Upper lobe of right lung (tissue), 1 donor: ENCODE results near the gene ZKSCAN4. TPM values are rescaled to one million over a fixed set of nuclear protein-coding genes. Genes with fewer than 3 reads are reported as not detected.

Experiments
- ATAC-seq: fragments of 200-7000 bp; cut with Tn5 transposase; one replicate; pipeline ENCODE4 v1.9.1; 2020; ENCODE audit warnings: mild to moderate bottlenecking, moderate library complexity
- DNase-seq: peaks from one replicate; pipeline ENCODE4 v3.0.0-alpha.2; 2020
- H3K27ac ChIP-seq: fragments of 200-600 bp; one replicate; pipeline ENCODE4 v1.8.0; 2022
- H3K27me3 ChIP-seq: fragments of 200-600 bp; one replicate; pipeline ENCODE4 v1.8.0; 2022; ENCODE audit warnings: mild to moderate bottlenecking
- H3K36me3 ChIP-seq: fragments of 200-600 bp; one replicate; pipeline ENCODE4 v1.8.0; 2022
- H3K4me1 ChIP-seq: fragments of 200-600 bp; one replicate; pipeline ENCODE4 v1.8.0; 2022
- H3K4me3 ChIP-seq: fragments of 200-600 bp; one replicate; pipeline ENCODE4 v1.8.0; 2022; ENCODE audit warnings: mild to moderate bottlenecking
- H3K9me3 ChIP-seq: fragments of 200-600 bp; one replicate; pipeline ENCODE4 v1.8.0; 2022
- intact Hi-C: fragments of 100-400 bp; cut with DNase I; formaldehyde crosslinking; loops from one replicate; pipeline ENCODE4 v1.11.0; 2022
- total RNA-seq: library from RNA; stranded (reverse); fragmentation: NEBNext Ultra II Directional; extraction: Animal tissue kit (Norgen Biotek cat#: 25700); gene quantifications from one replicate; pipeline ENCODE4 v1.2.1, GENCODE V29; 2021
- TF ChIP-seq, protein P1 (sequence below): fragments of 200-600 bp; IDR thresholded peaks from one replicate; pipeline ENCODE4 v1.8.0; 2022; ENCODE audit warnings: antibody characterized with exemption
- donor health status: DM: no; HTN: yes; CAD: no; lungs with severe emphysema.

Gene ZKSCAN4
- total RNA-seq, 1 donor from 2014 or later, result 4.5 TPM

- Histone ChIP-seq H3K9me3 (no peaks in the 10 kb centered on the region), H3K27me3 (no peaks in the 10 kb centered on the region), H3K27ac (no peak overlapping the region), H3K4me3 (no peak overlapping the region), H3K4me1 (no peaks in the 10 kb centered on the region), H3K36me3 (peaks cover 44% of the 10 kb centered on the region)
- TF ChIP-seq, protein P1, sequence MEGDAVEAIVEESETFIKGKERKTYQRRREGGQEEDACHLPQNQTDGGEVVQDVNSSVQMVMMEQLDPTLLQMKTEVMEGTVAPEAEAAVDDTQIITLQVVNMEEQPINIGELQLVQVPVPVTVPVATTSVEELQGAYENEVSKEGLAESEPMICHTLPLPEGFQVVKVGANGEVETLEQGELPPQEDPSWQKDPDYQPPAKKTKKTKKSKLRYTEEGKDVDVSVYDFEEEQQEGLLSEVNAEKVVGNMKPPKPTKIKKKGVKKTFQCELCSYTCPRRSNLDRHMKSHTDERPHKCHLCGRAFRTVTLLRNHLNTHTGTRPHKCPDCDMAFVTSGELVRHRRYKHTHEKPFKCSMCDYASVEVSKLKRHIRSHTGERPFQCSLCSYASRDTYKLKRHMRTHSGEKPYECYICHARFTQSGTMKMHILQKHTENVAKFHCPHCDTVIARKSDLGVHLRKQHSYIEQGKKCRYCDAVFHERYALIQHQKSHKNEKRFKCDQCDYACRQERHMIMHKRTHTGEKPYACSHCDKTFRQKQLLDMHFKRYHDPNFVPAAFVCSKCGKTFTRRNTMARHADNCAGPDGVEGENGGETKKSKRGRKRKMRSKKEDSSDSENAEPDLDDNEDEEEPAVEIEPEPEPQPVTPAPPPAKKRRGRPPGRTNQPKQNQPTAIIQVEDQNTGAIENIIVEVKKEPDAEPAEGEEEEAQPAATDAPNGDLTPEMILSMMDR, result no peak
- ATAC-seq (no peak), DNase-seq (no peak)
- intact Hi-C loops, result no loop called here
Observed at GRCh38 chr6:28235912-28236452, 16.1 kb downstream of the ZKSCAN4 start.

DNA sequence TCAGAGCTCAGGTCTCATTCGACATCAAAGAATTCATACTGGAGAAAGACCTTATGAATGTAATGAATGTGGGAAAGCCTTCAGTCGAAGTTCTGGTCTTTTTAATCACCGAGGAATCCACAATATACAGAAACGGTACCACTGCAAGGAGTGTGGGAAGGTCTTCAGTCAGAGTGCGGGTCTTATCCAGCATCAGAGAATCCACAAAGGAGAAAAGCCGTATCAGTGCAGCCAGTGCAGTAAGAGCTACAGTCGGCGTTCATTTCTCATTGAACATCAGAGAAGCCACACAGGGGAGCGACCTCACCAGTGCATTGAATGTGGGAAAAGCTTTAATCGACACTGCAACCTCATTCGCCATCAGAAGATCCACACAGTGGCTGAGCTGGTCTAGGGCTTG, 19.3 kb downstream of the ZKSCAN4 start:
- Histone ChIP-seq H3K27me3 (no peaks in the 10 kb centered on the region), H3K36me3 (peaks cover 75% of the 10 kb centered on the region), H3K27ac (no peak overlapping the region), H3K4me3 (no peak overlapping the region), H3K9me3 (no peaks in the 10 kb centered on the region), H3K4me1 (no peaks in the 10 kb centered on the region)
- DNase-seq, result no peak
- no peak for ATAC-seq
- TF ChIP-seq, protein P1, result no peak
- intact Hi-C loops, result no loop called here

GRCh38 chr6:28226460-28226859, 25.6 kb downstream of the ZKSCAN4 start:
- TF ChIP-seq, protein P1, result no peak
- no peak overlapping the region for H3K27ac ChIP-seq
- H3K27me3 ChIP-seq, result peaks cover 5% of the 10 kb centered on the region
- peaks cover 43% of the 10 kb centered on the region for H3K36me3 ChIP-seq
- H3K4me1 ChIP-seq, result peaks cover 11% of the 10 kb centered on the region
- no peaks in the 10 kb centered on the region for H3K9me3 ChIP-seq
- intact Hi-C loops, result no loop called here
- H3K4me3 ChIP-seq, result no peak overlapping the region
- no peak for DNase-seq
- ATAC-seq, result no peak

DNA sequence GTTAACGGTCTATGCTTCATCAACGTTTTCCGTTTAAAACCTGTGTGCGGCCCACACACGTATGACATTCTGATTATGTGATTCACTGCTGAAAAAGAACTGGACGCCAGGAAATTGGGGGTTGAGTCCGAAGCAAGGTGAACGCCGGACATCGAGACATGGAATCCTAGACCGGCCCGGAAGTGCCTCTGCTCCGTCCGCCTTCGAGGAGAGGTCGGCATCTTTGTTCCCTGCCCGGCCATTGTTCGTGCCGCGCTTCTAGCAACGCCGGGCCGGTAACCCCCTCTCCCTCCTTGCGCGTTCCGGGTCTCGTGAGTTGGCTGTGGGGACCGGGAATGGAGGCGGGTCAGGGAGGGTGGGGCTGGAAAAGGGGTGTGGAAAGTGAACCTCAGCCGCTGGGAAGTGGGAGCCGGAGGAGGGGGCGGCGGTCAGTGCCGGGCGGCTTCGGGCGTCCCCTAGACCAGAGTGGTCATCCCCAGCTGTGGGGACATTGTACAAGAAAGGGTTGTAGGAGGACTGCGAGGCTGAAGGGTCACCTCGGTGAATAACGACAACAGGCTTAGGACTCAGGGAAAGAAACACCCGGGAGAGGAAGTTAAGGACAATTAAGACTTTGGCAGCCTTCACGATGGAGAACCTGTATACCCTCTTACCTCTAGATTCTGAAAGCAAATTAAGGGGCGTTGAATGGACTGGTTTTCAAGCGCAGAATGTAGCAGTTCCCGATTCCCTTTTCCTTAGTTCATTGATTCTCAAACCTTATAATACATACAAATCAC, 26.8 kb downstream of the ZKSCAN4 start, which contains the start of gene ZSCAN9:
ZSCAN9 (plus strand) TSS at position 220 of the 779 bp plus-strand sequence. CDS start 1,810 bp downstream, outside the sequence.
- H3K27ac ChIP-seq, result peak within 1 kb of the TSS; percentile 67
- TF ChIP-seq, protein P1, result no peak
- ATAC-seq (peak; percentile 99), DNase-seq (peak; percentile 92)
- peaks cover 5% of the 10 kb centered on the region for H3K27me3 ChIP-seq
- peaks cover 31% of the 10 kb centered on the region for H3K36me3 ChIP-seq
- intact Hi-C loops, result no loop called here
- no peaks in the 10 kb centered on the region for H3K9me3 ChIP-seq
- H3K4me1 ChIP-seq, result peaks cover 11% of the 10 kb centered on the region
- H3K4me3 ChIP-seq, result peak within 1 kb of the TSS; percentile 77

GRCh38 chr6:28224131-28225055, 27.7 kb downstream of the ZKSCAN4 start:
- H3K27ac ChIP-seq, result peak overlapping the region; percentile 67
- no peaks in the 10 kb centered on the region for H3K9me3 ChIP-seq
- DNase-seq (no peak), ATAC-seq (no peak)
- H3K36me3 ChIP-seq, result peaks cover 23% of the 10 kb centered on the region
- TF ChIP-seq, protein P1, result no peak
- peaks cover 5% of the 10 kb centered on the region for H3K27me3 ChIP-seq
- peaks cover 11% of the 10 kb centered on the region for H3K4me1 ChIP-seq
- peak overlapping the region; percentile 77 for H3K4me3 ChIP-seq
- intact Hi-C loops, result no loop called here
